HepG2 (cell line): ENCODE measurements around the gene EXOC3L2. TPM values are rescaled to one million over a fixed set of nuclear protein-coding genes. Genes with fewer than 3 reads are reported as not detected.

ENCODE experiments used
- AGO2 ChIP-seq: fragments of 200-400 bp; formaldehyde crosslinking; optimal IDR thresholded peaks from 2 replicates; pipeline ENCODE3; 2017; ENCODE audit warnings: mild to moderate bottlenecking, low read depth, low read length, moderate library complexity
- CBX5 ChIP-seq: sonication (generic); formaldehyde crosslinking; IDR thresholded peaks from 2 replicates; pipeline ENCODE4 v1.4.0; 2020; ENCODE audit warnings: missing genetic modification reagents, borderline replicate concordance
- EZH2 ChIP-seq: conservative IDR thresholded peaks from 2 replicates; pipeline ENCODE4 v1.6.1; 2012; ENCODE audit warnings: mild to moderate bottlenecking, low read depth, low read length, moderate library complexity
- MED8 ChIP-seq: sonication (generic); formaldehyde crosslinking; IDR thresholded peaks from 2 replicates; pipeline ENCODE4 v1.8.1; 2023; ENCODE audit warnings: mild to moderate bottlenecking, missing genetic modification reagents; ENCODE audit not compliant: insufficient replicate concordance
- TOPORS ChIP-seq: sonication (generic); formaldehyde crosslinking; IDR thresholded peaks from 2 replicates; pipeline ENCODE4 v1.8.0; 2023; ENCODE audit warnings: mild to moderate bottlenecking, missing genetic modification reagents
- ZFX ChIP-seq: sonication (generic); formaldehyde crosslinking; IDR thresholded peaks from 2 replicates; pipeline ENCODE4 v1.4.0; 2020; ENCODE audit warnings: mild to moderate bottlenecking, low read depth, missing genetic modification reagents, moderate library complexity
- ZMYM2 ChIP-seq: sonication (generic); formaldehyde crosslinking; IDR thresholded peaks from 2 replicates; pipeline ENCODE4 v1.8.0; 2022; ENCODE audit warnings: mild to moderate bottlenecking, missing genetic modification reagents
- ZNF234 ChIP-seq: sonication (generic); formaldehyde crosslinking; conservative IDR thresholded peaks from 2 replicates; pipeline ENCODE4 v1.5.1; 2020; ENCODE audit warnings: mild to moderate bottlenecking, missing genetic modification reagents
- ZNF263 ChIP-seq: sonication (generic); formaldehyde crosslinking; IDR thresholded peaks from 2 replicates; pipeline ENCODE4 v1.4.0; 2020; ENCODE audit warnings: missing genetic modification reagents
- ZNF674 ChIP-seq: sonication (generic); formaldehyde crosslinking; IDR thresholded peaks from 2 replicates; pipeline ENCODE4 v1.5.0; 2020; ENCODE audit warnings: low read depth, mild to moderate bottlenecking, missing genetic modification reagents
- polyA plus RNA-seq, 8 experiments: library from polyadenylated mRNA; depleted of rRNA in 3 of 8; stranded (reverse) in 7 of 8; unstranded in 1 of 8; fragments of >200 nt; fragmentation: Illumina TruSeq in 4 of 8; extraction: Trizol in 4 of 8; gene quantifications; 2 replicates each; pipeline versions ENCODE4 v1.2.1 to v1.2.3, GENCODE V29; 2011 to 2016; ENCODE audit warnings: low read depth in 4 of 8, missing spikeins in 1 of 8, mixed read lengths in 1 of 8; ENCODE audit not compliant: insufficient read depth in 1 of 8
- total RNA-seq, 5 experiments: library from RNA; depleted of rRNA; stranded (reverse); fragments of >200 nt; fragmentation: Illumina TruSeq; extraction: Trizol; gene quantifications; 2 replicates each; pipeline ENCODE4 v1.2.3, GENCODE V29; 2016; ENCODE audit warnings: low read depth in 1 of 5
- TF ChIP-seq, protein P1 (sequence below): sonication (generic); formaldehyde crosslinking; IDR thresholded peaks from 2 replicates; pipeline ENCODE4 v1.8.0; 2022; ENCODE audit warnings: missing genetic modification reagents, mild to moderate bottlenecking, borderline replicate concordance
- TF ChIP-seq, protein P2 (sequence below): sonication (generic); formaldehyde crosslinking; IDR thresholded peaks from 2 replicates; pipeline ENCODE4 v1.5.1; 2020; ENCODE audit warnings: mild to moderate bottlenecking, missing genetic modification reagents, moderate library complexity
- TF ChIP-seq, protein P3 (sequence below): sonication (generic); formaldehyde crosslinking; IDR thresholded peaks from 2 replicates; pipeline ENCODE4 v1.5.1; 2020; ENCODE audit warnings: missing genetic modification reagents, mild to moderate bottlenecking, borderline replicate concordance
- TF ChIP-seq, protein P4 (sequence below): sonication (generic); formaldehyde crosslinking; IDR thresholded peaks from 2 replicates; pipeline ENCODE4 v1.5.0; 2020; ENCODE audit warnings: missing genetic modification reagents, mild to moderate bottlenecking, borderline replicate concordance
- TF ChIP-seq, protein P5 (sequence below): sonication (generic); formaldehyde crosslinking; IDR thresholded peaks from 2 replicates; pipeline ENCODE4 v1.4.0; 2020; ENCODE audit warnings: missing genetic modification reagents

Gene EXOC3L2
- total and polyA plus RNA-seq, 2 of the 13 experiments (the other 11 are each of a cell fraction or from before 2014, with no cell fraction given), result 0.21 TPM; not detected in 1

DNA sequence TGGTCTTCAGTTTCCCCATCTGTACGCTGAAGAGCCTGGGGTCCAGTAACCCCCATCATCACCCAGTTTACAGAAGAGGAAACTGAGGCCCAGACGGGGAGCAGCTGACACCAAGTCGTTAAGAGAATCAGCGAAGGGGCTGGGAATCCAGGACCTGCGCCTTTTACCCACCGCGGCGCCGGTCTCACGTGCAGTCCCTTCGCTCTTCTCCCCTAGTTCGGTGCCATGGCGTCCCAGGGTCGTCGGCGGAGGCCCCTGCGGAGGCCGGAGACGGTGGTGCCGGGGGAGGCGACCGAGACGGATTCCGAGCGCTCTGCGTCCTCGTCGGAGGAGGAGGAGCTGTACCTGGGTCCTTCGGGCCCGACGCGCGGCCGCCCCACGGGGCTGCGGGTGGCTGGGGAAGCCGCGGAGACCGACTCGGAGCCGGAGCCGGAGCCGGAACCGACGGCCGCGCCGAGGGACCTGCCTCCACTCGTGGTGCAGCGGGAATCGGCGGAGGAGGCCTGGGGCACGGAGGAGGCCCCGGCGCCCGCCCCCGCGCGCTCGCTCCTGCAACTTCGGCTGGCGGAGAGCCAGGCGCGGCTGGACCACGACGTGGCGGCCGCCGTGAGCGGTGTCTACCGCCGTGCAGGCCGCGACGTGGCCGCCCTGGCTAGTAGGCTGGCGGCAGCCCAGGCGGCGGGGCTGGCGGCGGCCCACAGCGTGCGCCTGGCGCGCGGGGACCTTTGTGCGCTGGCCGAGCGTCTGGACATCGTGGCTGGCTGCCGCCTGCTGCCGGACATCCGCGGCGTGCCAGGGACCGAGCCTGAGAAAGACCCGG lies 65.9 kb downstream of the EXOC3L2 start (continued):
- TF ChIP-seq CBX5 (no peak), ZMYM2 (CRISPR knock-in tag) (no peak), ZNF234 (CRISPR knock-in tag) (0 out of 2 replicates have a peak, but pooled peaks have one; percentile 43), TOPORS (CRISPR knock-in tag) (no peak), ZNF263 (no peak; the same call in 1 of the 2 replicates), ZNF674 (CRISPR knock-in tag) (peak; percentile 63; the same call in 1 of the 2 replicates), ZFX (CRISPR knock-in tag) (peak; percentile 33), EZH2 (no peak), MED8 (no peak), AGO2 (peak; percentile 57)
- TF ChIP-seq, protein P1, sequence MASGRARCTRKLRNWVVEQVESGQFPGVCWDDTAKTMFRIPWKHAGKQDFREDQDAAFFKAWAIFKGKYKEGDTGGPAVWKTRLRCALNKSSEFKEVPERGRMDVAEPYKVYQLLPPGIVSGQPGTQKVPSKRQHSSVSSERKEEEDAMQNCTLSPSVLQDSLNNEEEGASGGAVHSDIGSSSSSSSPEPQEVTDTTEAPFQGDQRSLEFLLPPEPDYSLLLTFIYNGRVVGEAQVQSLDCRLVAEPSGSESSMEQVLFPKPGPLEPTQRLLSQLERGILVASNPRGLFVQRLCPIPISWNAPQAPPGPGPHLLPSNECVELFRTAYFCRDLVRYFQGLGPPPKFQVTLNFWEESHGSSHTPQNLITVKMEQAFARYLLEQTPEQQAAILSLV (CRISPR knock-in tag), result 0 out of 2 replicates have a peak, but pooled peaks have one; percentile 3
- TF ChIP-seq, protein P2, sequence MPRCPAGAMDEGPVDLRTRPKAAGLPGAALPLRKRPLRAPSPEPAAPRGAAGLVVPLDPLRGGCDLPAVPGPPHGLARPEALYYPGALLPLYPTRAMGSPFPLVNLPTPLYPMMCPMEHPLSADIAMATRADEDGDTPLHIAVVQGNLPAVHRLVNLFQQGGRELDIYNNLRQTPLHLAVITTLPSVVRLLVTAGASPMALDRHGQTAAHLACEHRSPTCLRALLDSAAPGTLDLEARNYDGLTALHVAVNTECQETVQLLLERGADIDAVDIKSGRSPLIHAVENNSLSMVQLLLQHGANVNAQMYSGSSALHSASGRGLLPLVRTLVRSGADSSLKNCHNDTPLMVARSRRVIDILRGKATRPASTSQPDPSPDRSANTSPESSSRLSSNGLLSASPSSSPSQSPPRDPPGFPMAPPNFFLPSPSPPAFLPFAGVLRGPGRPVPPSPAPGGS (CRISPR knock-in tag), result peak; percentile 44; the same call in 1 of the 2 replicates
- TF ChIP-seq, protein P3, sequence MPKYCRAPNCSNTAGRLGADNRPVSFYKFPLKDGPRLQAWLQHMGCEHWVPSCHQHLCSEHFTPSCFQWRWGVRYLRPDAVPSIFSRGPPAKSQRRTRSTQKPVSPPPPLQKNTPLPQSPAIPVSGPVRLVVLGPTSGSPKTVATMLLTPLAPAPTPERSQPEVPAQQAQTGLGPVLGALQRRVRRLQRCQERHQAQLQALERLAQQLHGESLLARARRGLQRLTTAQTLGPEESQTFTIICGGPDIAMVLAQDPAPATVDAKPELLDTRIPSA (CRISPR knock-in tag), result 0 out of 2 replicates have a peak, but pooled peaks have one; percentile 31
- TF ChIP-seq, protein P4, sequence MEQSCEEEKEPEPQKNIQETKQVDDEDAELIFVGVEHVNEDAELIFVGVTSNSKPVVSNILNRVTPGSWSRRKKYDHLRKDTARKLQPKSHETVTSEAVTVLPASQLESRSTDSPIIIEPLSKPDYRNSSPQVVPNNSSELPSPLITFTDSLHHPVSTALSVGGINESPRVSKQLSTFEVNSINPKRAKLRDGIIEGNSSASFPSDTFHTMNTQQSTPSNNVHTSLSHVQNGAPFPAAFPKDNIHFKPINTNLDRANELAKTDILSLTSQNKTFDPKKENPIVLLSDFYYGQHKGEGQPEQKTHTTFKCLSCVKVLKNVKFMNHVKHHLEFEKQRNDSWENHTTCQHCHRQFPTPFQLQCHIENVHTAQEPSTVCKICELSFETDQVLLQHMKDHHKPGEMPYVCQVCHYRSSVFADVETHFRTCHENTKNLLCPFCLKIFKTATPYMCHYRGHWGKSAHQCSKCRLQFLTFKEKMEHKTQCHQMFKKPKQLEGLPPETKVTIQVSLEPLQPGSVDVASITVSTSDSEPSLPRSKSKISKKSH, result 0 out of 2 replicates have a peak, but pooled peaks have one; percentile 23
- TF ChIP-seq, protein P5, sequence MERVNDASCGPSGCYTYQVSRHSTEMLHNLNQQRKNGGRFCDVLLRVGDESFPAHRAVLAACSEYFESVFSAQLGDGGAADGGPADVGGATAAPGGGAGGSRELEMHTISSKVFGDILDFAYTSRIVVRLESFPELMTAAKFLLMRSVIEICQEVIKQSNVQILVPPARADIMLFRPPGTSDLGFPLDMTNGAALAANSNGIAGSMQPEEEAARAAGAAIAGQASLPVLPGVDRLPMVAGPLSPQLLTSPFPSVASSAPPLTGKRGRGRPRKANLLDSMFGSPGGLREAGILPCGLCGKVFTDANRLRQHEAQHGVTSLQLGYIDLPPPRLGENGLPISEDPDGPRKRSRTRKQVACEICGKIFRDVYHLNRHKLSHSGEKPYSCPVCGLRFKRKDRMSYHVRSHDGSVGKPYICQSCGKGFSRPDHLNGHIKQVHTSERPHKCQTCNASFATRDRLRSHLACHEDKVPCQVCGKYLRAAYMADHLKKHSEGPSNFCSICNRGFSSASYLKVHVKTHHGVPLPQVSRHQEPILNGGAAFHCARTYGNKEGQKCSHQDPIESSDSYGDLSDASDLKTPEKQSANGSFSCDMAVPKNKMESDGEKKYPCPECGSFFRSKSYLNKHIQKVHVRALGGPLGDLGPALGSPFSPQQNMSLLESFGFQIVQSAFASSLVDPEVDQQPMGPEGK (CRISPR knock-in tag), result peak; percentile 28; the same call in 1 of the 2 replicates
